Measurements from ENCODE around the gene SIAH3. TPM values are rescaled to one million over a fixed set of nuclear protein-coding genes. Genes with fewer than 3 reads are reported as not detected.
"Not testable (repeated sequence)": the region's sequence is repeated elsewhere in the genome, so short reads cannot be mapped to it uniquely, and the experiment has no call there.

The SIAH3 gene
- total RNA-seq, 1 experiment from 2014 or later: 0.07 TPM

- H3K36me3 ChIP-seq (replicated peaks; ENCODE audit: control insufficient read depth, insufficient read depth, low read length): no peaks in the 10 kb centered on the region
- DNase-seq: no peak
These were observed 24.4 kb upstream of the SIAH3 start for GRCh38 chr13:45875951-45876350.

DNA sequence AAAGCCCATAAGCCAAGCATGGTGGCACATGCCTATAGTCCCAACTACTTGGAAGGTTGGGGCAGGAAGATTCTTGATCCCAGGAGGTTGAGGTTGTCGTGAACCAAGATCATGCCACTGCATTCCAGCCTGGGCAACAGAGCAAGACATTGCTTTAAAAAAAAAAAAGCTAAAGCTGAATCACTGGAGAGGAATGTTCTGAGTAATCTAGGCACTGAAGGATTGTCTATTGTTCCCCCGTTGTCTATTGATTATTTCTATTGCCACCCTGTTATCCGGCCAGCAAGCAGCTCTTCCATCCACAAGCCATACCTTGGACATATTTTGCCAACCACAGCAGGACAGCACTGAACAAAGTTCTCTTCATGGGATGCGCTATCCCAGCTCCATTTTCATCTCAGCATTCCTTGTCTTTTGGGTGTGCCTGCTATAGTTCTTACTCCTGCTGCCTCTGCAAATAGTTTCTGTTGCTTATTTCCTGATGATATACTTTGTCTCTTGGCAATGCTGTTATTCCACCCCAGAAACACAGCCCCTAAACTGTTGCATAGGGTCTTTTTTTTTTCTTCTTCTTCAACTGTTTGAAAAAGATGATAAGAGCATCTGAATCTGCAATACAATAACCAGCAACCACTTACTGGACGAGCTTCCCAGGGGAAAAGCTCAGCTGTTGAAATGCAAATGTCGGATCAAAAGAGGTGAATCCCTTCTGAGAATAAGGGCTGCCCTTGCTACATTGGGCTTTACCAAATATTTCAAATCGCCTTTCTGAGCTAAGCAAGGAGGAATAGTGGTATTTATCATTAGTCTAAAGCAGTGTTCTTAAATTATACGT is 22.2 kb upstream of the SIAH3 start:
- peak; percentile 55 for DNase-seq
- Histone ChIP-seq H3K27me3 (ENCODE audit: control insufficient read depth, insufficient read depth, low read length) (no peaks in the 10 kb centered on the region; the same call in 1 of the 2 replicates), H3K4me3 (ENCODE audit: insufficient read depth, low read depth, low read length) (no peak overlapping the region), H3K36me3 (replicated peaks; ENCODE audit: control insufficient read depth, insufficient read depth, low read length) (no peaks in the 10 kb centered on the region)

More at GRCh38 chr13:45875951-45876350, 24.4 kb upstream of the SIAH3 start:
- Histone ChIP-seq H3K27me3 (ENCODE audit: control insufficient read depth, insufficient read depth, low read length) (peaks cover 3% of the 10 kb centered on the region), H3K4me3 (ENCODE audit: insufficient read depth, low read depth, low read length) (no peak overlapping the region)

DNA sequence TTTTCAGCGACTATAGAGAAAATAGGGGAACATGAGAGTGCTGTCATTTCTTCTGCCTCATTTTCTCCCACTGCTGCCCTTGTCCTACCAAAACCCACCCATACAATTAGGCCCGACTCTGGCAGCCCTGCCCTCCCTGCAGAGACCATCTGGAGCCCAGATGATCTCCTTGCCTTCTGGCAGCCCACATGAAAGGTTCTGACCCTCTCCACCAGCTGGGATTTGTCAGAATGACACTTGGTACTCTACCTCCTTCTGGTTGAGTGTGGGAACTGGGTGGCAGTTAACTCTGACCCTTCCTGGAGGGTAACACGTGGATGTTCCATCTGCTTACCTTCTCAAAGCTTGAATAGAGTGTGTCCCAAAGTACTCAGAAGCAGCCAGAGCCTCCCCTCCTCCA is 21.0 kb upstream of the SIAH3 start:
- Histone ChIP-seq H3K27me3 (ENCODE audit: control insufficient read depth, insufficient read depth, low read length) (no peaks in the 10 kb centered on the region), H3K4me3 (ENCODE audit: insufficient read depth, low read depth, low read length) (no peak overlapping the region), H3K36me3 (replicated peaks; ENCODE audit: control insufficient read depth, insufficient read depth, low read length) (no peaks in the 10 kb centered on the region)
- DNase-seq: no peak

DNA sequence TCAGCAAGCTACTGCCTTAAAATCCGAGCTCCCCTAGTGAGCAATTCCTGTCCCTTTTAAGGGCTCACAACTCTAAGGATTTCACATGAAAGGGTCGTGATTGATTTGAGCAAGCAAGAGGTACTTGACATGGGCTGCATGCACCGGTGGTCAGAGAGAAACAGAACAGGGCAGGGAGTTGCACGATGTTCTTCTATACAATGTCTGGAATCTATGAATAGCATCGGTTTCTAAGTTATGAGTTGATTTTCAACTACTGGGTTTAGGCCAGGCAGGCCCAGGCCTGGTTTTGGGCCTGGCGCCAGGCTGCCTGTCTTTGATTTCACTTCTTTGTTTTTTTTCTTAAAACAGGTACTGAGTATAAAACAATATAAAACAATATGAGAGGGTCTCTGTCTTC is 19.6 kb upstream of the SIAH3 start:
- DNase-seq; H3K27me3 ChIP-seq (ENCODE audit: control insufficient read depth, insufficient read depth, low read length): not testable (repeated sequence)

GRCh38 chr13:45870232-45870631 is 18.7 kb upstream of the SIAH3 start:
- no peaks in the 10 kb centered on the region for H3K27me3 ChIP-seq (ENCODE audit: control insufficient read depth, insufficient read depth, low read length)
- DNase-seq: no peak
- no peaks in the 10 kb centered on the region for H3K36me3 ChIP-seq (replicated peaks; ENCODE audit: control insufficient read depth, insufficient read depth, low read length)
- H3K4me3 ChIP-seq (ENCODE audit: insufficient read depth, low read depth, low read length): no peak overlapping the region

More for the DNA sequence above, 19.6 kb upstream of the SIAH3 start:
- H3K36me3 ChIP-seq (replicated peaks; ENCODE audit: control insufficient read depth, insufficient read depth, low read length); H3K4me3 ChIP-seq (ENCODE audit: insufficient read depth, low read depth, low read length): not testable (repeated sequence)

DNA sequence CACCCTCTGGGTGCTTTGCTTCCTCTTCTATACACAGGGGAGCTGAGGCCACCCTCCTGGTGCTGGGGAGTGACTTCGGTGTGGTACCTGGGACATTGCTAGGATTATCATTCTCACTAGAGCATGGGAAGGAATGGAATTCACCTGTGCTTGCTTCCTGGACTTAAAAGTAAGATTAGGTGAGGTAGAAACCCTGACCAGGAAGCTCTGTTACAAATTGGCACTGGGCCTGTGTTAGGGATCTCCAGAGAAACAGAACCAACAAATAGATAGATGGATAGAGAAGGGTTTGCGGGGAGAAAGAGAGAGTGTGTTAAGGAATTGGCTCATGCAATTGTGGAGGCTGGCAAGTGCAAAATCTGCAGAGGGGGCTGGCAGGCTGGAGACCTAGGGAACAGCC is 13.9 kb upstream of the SIAH3 start:
- no peak overlapping the region for H3K4me3 ChIP-seq (ENCODE audit: insufficient read depth, low read depth, low read length)
- no peaks in the 10 kb centered on the region; the same call in 1 of the 2 replicates for H3K27me3 ChIP-seq (ENCODE audit: control insufficient read depth, insufficient read depth, low read length)
- DNase-seq: no peak
- no peaks in the 10 kb centered on the region for H3K36me3 ChIP-seq (replicated peaks; ENCODE audit: control insufficient read depth, insufficient read depth, low read length)

GRCh38 chr13:45863709-45864590 is 12.4 kb upstream of the SIAH3 start:
- H3K36me3 ChIP-seq (replicated peaks; ENCODE audit: control insufficient read depth, insufficient read depth, low read length): no peaks in the 10 kb centered on the region
- no peak for DNase-seq
- H3K27me3 ChIP-seq (ENCODE audit: control insufficient read depth, insufficient read depth, low read length): no peaks in the 10 kb centered on the region; the same call in 1 of the 2 replicates
- H3K4me3 ChIP-seq (ENCODE audit: insufficient read depth, low read depth, low read length): no peak overlapping the region

DNA sequence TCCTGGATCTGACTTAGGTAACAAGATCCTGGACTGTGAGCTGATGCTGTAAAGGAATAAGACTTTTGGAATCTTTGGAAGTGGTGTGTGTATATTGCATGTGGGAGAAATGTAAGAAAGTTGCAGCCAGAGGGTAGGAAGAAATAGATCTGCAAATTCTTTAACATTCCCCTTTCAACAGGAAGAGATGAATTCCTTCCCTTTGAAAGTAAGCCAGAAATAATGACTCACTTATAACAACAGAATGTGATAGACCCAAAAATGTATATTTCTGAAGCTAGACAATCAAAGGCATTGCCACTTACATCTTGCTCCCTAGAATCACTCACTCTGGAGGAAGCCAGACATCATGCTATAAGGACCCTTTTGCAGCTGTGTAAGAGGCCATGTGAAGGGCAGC is 9.8 kb upstream of the SIAH3 start:
- no peaks in the 10 kb centered on the region for H3K36me3 ChIP-seq (replicated peaks; ENCODE audit: control insufficient read depth, insufficient read depth, low read length)
- H3K4me3 ChIP-seq (ENCODE audit: insufficient read depth, low read depth, low read length): no peak overlapping the region
- no peak for DNase-seq
- no peaks in the 10 kb centered on the region; the same call in 1 of the 2 replicates for H3K27me3 ChIP-seq (ENCODE audit: control insufficient read depth, insufficient read depth, low read length)

GRCh38 chr13:45860240-45860639 is 8.7 kb upstream of the SIAH3 start:
- H3K4me3 ChIP-seq (ENCODE audit: insufficient read depth, low read depth, low read length): no peak overlapping the region
- DNase-seq: no peak
- H3K36me3 ChIP-seq (replicated peaks; ENCODE audit: control insufficient read depth, insufficient read depth, low read length): no peaks in the 10 kb centered on the region
- no peaks in the 10 kb centered on the region; the same call in 1 of the 2 replicates for H3K27me3 ChIP-seq (ENCODE audit: control insufficient read depth, insufficient read depth, low read length)

- no peaks in the 10 kb centered on the region; the same call in 1 of the 2 replicates for H3K27me3 ChIP-seq (ENCODE audit: control insufficient read depth, insufficient read depth, low read length)
- DNase-seq: no peak
These were observed 8.2 kb upstream of the SIAH3 start for GRCh38 chr13:45859705-45860104.

DNA sequence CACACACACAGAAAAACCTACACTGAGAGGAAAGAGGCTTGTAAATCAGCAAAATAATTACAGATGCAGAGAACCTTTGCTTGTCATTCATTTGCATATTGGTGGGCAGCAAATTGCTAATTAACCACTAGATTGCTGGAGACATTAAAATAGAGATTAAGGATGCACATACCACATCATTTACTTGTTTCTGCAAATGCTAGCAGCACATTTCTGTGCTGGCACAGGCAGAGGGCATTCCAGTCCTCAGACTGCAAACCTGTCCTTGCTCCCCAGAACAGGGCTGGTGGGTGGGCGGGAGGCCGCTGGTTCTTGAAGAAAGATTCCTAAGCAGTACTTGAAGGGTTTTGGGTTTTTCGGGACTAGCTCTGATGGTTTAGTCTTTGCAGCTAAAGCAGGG is 941 bp upstream of the SIAH3 start:
- Histone ChIP-seq H3K36me3 (replicated peaks; ENCODE audit: control insufficient read depth, insufficient read depth, low read length) (no peaks in the 10 kb centered on the region), H3K4me3 (ENCODE audit: insufficient read depth, low read depth, low read length) (no peak overlapping the region), H3K27me3 (ENCODE audit: control insufficient read depth, insufficient read depth, low read length) (peaks cover 27% of the 10 kb centered on the region)
- DNase-seq: no peak

More at GRCh38 chr13:45859705-45860104, 8.2 kb upstream of the SIAH3 start:
- Histone ChIP-seq H3K36me3 (replicated peaks; ENCODE audit: control insufficient read depth, insufficient read depth, low read length) (no peaks in the 10 kb centered on the region), H3K4me3 (ENCODE audit: insufficient read depth, low read depth, low read length) (no peak overlapping the region)

DNA sequence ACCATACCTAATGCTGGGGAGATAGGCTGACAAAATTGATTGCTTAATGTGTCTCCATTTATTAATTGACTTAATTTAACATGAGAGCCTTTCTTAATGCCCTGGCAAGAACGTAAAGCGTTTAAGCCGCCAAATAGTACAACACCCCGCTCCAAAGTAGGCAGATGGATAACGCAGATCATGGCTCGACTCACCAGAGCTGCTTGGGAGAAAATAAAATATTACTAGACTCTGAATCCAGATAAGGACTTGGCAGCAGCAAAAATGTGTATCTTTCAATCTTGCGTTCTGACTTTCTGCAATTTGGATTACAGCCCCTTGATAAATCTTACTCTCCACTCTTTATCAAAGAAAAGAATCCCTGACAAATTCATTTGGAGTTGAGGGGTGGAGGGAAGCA is 403 bp upstream of the SIAH3 start:
- Histone ChIP-seq H3K4me3 (ENCODE audit: insufficient read depth, low read depth, low read length) (peak overlapping the region; percentile 43; the same call in 1 of the 2 replicates), H3K27me3 (ENCODE audit: control insufficient read depth, insufficient read depth, low read length) (peaks cover 27% of the 10 kb centered on the region), H3K36me3 (replicated peaks; ENCODE audit: control insufficient read depth, insufficient read depth, low read length) (no peaks in the 10 kb centered on the region)
- DNase-seq: no peak

- no peaks in the 10 kb centered on the region for H3K36me3 ChIP-seq (replicated peaks; ENCODE audit: control insufficient read depth, insufficient read depth, low read length)
- H3K27me3 ChIP-seq (ENCODE audit: control insufficient read depth, insufficient read depth, low read length): peaks cover 27% of the 10 kb centered on the region
- DNase-seq: peak; percentile 64
- H3K4me3 ChIP-seq (ENCODE audit: insufficient read depth, low read depth, low read length): no peak overlapping the region
These were observed 1.4 kb downstream of the SIAH3 start for GRCh38 chr13:45850027-45850613.

DNA sequence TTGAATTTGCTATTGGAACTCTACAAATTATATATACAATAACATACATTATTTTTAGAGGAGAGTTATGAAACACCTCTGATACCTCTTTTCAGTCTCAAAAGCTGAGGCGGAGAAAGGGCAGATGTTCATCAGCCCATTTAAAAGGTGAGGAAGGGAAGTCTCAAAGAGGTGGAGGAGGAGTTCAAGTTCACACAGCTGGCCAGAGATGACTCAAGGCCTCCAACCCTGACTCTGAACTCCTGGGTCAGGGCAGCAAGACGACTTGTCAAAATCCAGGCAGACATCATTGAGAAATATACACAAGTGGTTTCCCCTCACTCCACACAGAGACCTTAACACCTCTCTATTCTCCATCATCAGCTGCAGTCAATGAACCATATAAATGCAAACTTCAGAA is 2.1 kb downstream of the SIAH3 start:
- no peak for DNase-seq
- no peak overlapping the region for H3K4me3 ChIP-seq (ENCODE audit: insufficient read depth, low read depth, low read length)
- peaks cover 27% of the 10 kb centered on the region for H3K27me3 ChIP-seq (ENCODE audit: control insufficient read depth, insufficient read depth, low read length)
- no peaks in the 10 kb centered on the region for H3K36me3 ChIP-seq (replicated peaks; ENCODE audit: control insufficient read depth, insufficient read depth, low read length)

Data from H7 (cell line).